SK-MEL-5 (cell line): ENCODE data around the gene MRS2. TPM values are rescaled to one million over a fixed set of nuclear protein-coding genes. Genes with fewer than 3 reads are reported as not detected.
"Not testable (repeated sequence)": the region's sequence is repeated elsewhere in the genome, so short reads cannot be mapped to it uniquely, and the experiment has no call there.

ENCODE experiments used
- DNase-seq: peaks from one replicate; pipeline ENCODE4 v3.0.0-alpha.2; 2016; ENCODE audit warnings: low read depth, low spot score
- in situ Hi-C: cut with HindIII; loops from 2 replicates; pipeline ENCODE4 v1.10.0; 2016; ENCODE audit warnings: low sequenced_read_pairs, high pct_unique_total_duplicates, low pct_unique_long_range_greater_than_20kb
- total RNA-seq: library from RNA; depleted of rRNA; stranded (reverse); fragments of >200 nt; shearing (Covaris generic); gene quantifications from 2 replicates; pipeline ENCODE4 v1.2.3, GENCODE V29; 2014

MRS2 gene
- total RNA-seq, 1 experiment from 2014 or later, result 47.4 TPM

DNA sequence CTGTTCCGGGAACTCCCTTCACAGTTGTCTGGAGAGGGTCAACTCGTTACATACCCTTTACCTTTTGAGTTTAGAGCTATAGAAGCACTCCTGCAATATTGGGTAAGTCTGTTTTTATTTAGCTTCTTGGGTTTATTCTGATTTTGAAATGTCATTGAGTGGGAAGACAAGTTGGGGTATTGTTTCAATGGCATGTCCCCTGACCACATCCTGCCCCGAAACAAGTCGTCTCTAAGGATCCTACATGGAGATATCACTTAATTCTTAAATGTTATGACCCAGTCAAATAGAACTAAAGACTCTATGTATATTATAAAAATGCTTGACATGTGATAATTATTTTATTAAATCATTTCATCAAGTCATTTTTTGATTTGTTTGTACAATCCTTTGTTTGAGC is 9.6 kb downstream of the MRS2 start:
- in situ Hi-C loops, result no loop called here
- DNase-seq, result peak; percentile 40

DNA sequence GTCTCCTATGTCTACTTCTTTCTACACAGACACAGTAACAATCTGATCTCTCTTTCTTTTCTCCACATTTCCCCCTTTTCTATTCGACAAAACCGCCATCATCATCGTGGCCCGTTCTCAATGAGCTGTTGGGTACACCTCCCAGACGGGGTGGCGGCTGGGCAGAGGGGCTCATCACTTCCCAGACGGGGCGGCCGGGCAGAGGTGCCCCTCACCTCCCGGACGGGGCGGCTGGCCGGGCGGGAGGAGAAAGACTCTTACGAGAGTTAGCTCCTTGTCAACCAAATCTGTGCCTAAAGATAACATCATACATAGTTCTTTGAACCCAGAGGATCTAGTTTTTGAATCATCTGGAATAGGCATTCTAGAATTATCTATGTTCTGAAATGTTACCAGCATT is 11.8 kb downstream of the MRS2 start:
- DNase-seq, in situ Hi-C loops: not testable (repeated sequence)

DNA sequence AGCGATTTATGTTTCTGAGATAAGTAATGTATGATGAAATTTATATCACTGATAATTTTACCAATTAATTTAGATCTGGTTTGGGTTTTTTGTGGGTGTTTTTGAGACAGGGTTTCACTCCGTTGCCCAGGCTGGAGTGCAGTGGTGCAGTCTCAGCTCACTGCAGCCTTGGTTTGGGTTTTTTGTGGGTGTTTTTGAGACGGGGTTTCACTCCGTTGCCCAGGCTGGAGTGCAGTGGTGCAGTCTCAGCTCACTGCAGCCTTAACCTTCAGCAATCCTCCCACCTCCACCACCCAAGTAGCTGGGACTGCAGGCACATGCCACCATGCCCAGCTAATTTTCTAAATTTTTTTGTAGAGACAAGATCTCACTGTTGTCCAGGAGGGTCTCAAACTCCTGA is 13.0 kb downstream of the MRS2 start:
- in situ Hi-C loops, result no loop called here
- no peak for DNase-seq

DNA sequence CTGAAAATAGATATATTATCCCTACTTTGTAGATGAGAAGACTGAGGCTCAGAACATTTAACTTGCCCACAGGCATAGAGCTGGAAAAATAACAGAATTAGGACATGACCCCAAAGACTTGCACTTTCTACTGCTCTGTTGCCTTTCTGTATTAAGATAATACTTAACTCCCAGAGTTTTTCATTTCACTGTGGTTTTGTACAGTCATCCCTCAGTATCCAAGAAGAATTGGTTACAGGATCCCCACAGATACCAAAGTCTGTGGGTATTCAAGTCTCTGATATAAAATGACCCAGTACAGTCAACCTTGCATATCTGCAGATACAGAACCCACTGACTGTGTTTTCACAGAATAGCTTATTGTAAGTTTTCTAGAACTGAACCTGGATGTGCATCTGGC is 16.8 kb downstream of the MRS2 start:
- in situ Hi-C loops, result no loop called here

DNA sequence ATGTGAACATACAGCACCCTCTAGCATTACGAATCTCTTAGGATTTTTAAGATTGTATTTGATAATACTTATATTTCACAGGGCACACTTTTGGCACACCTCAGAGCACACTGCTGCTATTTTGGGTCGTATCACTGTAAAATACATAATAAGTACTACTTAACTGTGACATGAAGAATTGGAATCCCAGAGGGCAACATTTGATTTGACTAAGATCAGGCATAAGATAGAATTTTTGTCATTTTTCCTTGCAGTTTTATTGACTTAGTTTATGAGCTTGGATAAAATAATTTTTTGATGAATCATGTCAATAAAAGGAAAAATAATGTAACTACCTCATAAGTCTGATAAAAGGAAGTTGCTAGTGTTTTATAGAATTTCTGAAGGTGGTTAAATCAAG is 22.4 kb downstream of the MRS2 start:
- no peak for DNase-seq
- in situ Hi-C loops, result no loop called here

More for the DNA sequence above, 16.8 kb downstream of the MRS2 start:
- DNase-seq, result no peak

DNA sequence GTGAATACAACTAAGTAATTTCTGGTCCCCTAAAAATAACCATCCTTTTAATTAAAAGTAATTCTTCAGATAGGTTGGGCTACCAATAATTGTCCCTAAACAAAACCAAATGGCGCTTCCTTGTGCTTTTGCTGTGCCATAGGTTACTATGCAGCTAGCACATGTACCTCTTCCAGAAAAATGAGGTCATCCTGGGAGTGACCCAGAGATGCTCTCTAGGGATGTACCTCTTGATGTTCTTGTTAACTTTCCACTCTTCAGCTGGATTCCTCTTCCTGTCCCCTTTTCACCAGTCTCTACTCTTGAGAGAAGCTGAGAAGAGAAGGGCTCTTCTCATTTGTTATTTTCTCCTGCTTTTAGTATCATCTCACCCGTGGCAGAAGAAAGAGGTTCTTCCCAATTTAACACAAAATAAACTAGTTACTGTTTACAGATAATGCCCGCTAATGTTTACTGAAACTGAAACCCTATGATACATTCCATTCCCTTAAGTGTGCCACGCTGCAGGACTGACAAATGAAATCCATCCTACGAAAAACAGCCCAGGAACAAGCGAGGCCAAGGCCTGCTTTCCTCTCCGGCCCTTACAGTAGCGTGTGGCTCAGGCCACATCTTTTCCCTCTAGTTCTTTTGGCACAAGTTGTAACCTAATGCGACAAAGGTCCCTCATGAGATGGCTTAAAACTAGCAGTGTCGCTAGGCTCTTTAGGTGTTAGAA is 24.2 kb downstream of the MRS2 start:
- in situ Hi-C loops, result no loop called here
- no peak for DNase-seq

DNA sequence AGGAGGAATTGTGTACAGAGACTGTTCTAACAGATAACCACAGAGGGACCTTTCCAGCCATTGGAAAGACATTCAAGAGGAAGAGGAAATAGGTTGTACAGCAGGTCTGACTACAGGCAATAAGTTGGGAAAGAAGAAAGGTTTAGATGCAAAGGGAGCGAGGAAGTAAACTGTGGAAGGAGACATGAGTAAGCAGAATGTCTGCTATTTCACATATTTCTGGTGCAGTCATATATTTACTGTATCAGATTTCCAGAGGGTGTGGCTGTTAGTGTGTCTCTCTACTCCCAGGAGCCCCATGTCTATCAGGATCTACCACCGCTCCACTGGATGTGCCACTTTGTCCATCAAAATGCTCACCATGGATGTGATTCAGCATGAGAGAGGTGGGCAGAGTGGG is 25.9 kb downstream of the MRS2 start:
- in situ Hi-C loops, result no loop called here
- no peak for DNase-seq

DNA sequence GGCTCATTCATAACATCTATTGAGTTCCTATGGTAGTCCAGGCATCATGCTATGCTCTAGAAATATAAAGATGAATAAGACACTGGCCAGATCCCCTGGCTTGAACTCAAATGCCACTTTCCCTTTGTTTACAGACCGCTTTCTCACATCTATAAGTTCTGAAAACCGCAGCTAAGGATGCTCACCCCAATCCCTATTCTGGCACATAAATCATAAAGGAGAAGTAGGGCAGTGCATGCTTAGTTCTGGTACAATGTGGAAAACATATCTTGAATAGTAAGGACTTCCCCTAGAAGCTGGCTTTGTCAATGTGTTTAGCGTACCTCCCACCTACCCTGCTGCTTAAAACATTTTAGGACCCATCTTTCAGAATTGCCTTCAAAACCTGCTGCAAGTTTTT is 26.4 kb downstream of the MRS2 start:
- no peak for DNase-seq
- in situ Hi-C loops, result no loop called here

DNA sequence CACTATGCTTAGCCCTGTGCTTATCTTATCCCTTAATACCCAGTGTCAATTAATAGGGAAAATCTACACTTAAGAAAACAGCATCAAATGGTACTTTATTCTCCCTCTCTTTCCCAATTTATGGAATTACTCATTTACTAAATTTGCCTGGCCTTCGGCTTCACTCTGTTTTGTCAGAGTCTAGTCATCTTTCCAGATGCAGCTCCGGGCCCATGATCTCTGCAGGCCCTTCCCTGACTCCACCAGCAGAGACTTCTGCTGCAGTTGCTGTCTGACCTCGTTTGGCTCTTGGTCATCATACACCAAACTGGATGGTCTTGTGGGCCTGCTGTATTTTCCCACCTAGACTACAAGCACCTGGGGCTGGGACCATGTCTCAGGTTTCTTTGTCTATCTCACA is 27.4 kb downstream of the MRS2 start:
- in situ Hi-C loops, result no loop called here
- no peak for DNase-seq

DNA sequence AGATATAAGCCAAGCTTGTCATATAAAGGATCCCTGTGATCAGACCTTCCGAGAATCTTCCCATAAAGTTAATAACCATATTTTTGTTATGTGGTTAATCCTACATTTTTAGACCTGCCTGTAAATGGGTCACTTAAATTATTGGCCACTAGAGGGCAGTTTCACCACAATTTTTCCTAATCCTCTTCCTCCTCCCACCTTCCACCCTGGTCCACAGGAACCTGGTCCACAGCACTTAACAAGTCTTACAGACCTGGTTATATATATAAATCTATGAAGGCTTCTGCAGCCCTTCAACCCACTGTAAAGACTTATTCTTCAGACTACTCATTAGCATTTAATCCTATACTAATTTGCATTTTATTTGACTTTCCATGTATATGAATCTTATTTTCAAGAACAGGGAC is 28.3 kb downstream of the MRS2 start:
- DNase-seq, result peak; percentile 84
- in situ Hi-C loops, result no loop called here

DNA sequence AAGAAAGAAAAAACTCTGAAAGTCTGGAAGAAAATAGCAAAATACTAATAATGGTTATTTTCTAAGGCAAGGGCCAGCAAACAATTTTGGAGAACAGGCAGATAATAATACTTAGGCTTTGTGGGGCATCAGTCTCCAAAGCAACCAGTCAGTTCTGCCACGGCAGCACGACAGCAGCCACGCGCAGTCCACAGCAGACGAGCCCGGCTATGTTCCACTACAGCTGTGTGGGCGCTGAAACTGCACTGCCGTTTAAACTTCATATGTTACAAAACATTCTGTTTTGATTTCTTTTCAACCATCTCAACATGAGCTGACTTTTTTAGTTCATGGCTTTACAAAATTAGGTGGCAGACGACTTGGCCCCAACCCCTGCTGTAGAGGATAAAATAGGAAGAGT is 29.9 kb downstream of the MRS2 start:
- in situ Hi-C loops, result no loop called here

DNA sequence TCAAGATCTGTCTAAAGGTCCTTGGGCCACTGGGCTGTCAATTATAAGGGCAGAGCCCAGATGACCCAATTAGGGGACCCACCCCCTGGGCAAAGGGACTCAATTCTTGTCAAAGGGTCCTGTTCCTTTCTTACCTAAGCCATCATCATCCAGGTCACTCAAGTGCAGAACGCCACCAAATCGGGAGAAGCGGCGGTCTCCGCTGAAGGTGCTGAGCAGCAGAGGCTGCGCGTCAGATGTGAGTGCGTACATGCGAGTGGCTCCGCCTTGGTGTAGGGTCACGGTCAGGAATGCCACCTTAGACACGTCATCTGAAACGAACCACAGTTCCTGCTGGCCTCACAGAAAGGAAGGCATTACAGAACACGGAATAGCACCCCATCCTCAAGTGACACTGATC is 34.2 kb downstream of the MRS2 start:
- DNase-seq, result no peak
- in situ Hi-C loops, result no loop called here

More for the DNA sequence above, 29.9 kb downstream of the MRS2 start:
- DNase-seq, result no peak

DNA sequence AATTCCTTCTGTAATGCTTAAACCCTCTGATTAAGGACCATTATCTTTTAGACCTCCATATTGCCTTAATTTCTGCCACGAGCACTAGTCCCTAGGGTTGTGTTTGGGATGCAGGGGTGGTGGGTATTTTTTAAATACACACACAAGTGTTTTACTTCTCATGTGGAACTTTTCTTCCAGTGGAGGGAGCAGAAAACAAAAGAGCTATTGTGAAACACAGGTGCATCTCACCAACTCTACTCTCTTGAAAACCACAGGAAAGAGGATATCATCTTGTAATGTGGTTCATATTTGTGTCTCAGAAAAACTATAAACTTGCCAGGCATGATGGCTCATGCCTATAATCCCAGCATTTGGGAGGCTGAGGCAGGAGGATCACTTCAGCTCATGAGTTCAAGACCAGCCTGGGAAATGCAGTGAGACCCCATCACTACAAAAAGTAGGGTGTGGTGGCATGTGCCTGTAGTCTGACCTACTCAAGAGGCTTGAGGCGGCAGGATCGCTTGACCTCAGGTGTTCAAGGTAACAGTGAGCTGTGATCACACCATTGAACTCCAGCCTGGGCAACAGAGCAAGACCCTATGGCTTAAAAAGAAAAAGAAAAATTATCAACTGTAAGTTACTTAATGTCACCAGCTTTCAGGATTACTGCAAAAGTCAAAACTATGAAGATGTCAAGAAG is 37.3 kb downstream of the MRS2 start:
- no peak for DNase-seq
- in situ Hi-C loops, result no loop called here

DNA sequence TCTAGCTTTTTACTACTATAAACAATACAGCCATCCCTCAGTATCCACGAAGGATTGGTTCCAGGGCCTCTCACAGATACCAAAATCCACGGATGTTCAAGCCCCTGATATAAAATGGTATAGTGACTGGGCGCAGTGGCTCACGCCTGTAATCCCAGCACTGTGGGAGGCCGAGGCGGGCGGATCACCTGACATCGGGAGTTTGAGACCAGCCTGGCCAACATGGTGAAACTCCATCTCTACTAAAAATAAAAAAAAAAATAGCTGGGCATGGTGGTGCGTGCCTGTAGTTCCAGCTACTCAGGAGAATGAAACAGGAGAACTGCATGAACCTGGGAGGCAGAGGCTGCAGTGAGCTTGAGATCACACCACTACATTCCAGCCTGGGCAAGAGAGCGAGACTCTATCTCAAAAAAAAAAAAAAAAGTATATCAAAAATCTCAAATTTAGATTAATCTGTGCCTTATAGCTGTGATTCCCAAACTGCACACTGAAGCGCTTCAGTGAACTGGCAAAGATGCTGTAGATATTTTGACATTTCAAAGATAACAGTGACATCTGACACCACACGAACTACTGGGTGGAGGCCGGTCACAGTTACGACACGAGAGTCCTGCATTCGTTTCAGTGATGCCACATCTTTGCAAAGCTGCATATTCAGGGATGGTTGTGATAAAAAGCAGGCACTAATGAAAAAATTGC is 38.3 kb downstream of the MRS2 start:
- no peak for DNase-seq
- in situ Hi-C loops, result no loop called here

DNA sequence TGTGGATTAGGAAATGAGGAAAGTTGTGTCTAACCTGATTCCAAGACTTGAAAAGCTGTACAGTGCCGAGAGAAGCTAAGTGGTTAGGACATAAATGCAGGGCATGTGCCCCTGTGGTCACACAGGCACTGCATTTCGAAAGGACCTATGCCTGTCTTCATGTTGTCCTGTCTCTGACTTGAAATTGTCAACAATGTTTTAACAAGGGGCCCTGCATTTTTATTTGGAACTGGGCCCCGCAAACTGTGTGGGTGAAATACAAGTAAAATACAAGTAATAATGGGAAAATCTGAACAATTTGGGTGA is 38.8 kb downstream of the MRS2 start:
- in situ Hi-C loops, result no loop called here
- no peak for DNase-seq

DNA sequence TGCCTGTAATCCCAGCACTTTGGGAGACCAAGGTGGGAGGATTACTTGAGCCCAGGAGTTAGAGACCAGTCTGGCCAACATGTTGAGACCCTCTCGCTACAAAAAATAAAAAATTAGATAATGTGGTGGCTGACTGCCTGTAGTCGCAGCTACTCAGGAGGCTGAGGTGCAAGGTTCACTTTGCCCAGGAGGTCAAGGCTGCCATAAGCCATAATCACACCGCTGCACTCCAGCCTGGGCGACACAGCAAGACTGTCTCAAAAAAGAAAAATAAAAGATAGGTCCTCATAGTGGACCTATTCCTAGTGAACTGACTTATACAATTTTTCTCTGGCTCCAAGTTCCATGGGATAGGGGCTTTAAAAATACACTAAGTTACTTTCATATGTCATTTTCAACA is 41.9 kb downstream of the MRS2 start:
- in situ Hi-C loops, result no loop called here
- DNase-seq, result no peak

DNA sequence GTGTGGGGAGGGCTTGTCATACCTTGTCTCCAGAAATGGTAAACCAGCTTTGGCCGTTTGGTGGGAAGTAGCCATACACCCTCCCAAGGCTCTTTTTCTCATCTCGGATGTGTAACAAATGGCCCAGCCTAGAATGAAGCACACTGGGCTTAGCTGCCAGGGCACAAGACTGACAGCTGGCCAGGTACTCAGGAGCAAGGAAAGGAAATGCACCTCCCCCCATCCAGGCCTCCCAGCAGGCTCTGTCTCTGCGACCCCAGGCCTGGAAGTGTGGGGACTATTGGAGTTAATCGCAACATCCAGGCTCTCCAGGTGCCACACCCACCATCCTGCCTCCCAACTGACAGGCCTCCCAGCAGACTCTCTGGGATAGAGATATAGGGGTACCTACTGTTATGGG is 43.0 kb downstream of the MRS2 start:
- in situ Hi-C loops, result no loop called here
- DNase-seq, result no peak

DNA sequence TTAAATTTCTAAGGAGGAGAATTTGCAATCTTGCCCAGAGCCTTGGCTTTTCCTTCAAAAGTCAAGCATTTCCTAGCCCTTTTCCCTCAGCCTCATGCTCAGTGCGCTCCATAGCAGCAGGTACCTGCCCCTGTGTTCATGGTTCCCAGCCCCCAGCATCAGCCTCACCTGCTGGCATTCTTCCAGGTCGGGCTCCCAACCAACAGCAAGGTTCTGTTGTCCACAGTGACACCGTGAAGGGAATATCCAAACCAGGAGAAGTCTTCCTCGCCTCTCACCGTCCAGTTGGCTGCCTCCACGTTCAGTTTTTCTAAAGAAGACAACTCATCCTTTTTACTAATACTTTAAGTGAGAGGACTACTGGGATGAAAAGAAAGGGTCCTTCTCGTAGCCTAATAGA is 43.9 kb downstream of the MRS2 start:
- no peak for DNase-seq
- in situ Hi-C loops, result no loop called here

DNA sequence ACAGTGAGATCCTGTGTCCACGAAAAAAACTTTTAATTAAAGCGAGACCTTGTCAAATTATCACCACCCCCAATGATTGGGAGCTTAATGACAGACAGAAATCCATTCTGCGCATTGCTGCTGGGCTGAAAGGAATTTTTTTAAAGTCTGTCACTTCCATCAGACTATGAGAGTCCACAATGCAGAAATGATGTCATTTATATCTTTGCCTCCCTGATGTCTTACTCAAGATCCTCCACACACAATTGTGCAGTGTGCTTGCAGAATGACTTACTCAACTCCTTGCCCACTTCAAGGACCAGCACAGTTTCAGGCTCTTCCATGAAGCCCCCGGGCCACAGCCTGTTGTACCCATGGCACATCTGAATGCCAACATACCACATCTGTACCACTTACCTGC is 45.7 kb downstream of the MRS2 start:
- DNase-seq, result no peak
- in situ Hi-C loops, result no loop called here
